K562 (cell line): ENCODE results near the gene MIEF1. TPM values are rescaled to one million over a fixed set of nuclear protein-coding genes. Genes with fewer than 3 reads are reported as not detected.
A peak's percentile ranks its signal among the peaks of the same experiment; 100 is the strongest.

Experiments used
- ATAC-seq: fragments of 200-7000 bp; cut with Tn5 transposase; 3 replicates; pipeline ENCODE4 v1.9.1; 2020; ENCODE audit warnings: moderate library complexity
- BruUV-seq: library from RNA; stranded (reverse); fragments of 400-500 nt; replicated peaks from 2 replicates; lab custom pipeline; 2021; lab: Mats Ljungman, UMichigan
- CTCF ChIA-PET: fragments of 300-600 bp; formaldehyde crosslinking; extraction: SDS; loops from one replicate; lab custom pipeline; 2021; ENCODE audit warnings: low intra/inter-chr PET ratio; lab: Yijun Ruan, JAX
- POLR2A ChIA-PET: fragments of 300-600, 350-650 bp; sonication (Branson Sonifier 250); formaldehyde crosslinking; extraction: SDS; loops from one replicate; lab custom pipeline; 2021; ENCODE audit warnings: antibody characterized with exemption, inconsistent platforms; lab: Yijun Ruan, JAX
- DNase-seq, 4 experiments: peaks; one replicate each; pipeline versions ENCODE4 v3.0.0 to v3.0.0-alpha.2; 2011 to 2018; ENCODE audit warnings: low spot score in 3 of 4, mixed read lengths in 3 of 4; ENCODE audit errors: extremely low read depth in 1 of 4
- FAIRE-seq: peaks from 2 replicates; lab custom pipeline; 2011; peaks lifted over from hg19 to GRCh38; lab: Jason Lieb, UNC
- H2AFZ ChIP-seq: 2 replicates; pipeline ENCODE4 v1.6.0; 2011; ENCODE audit warnings: low read depth, low read length, control low read depth, inconsistent platforms
- H3K27ac ChIP-seq: fragments of 200-600 bp; 3 replicates; pipeline ENCODE4 v1.8.0; 2011; ENCODE audit warnings: low read depth, mild to moderate bottlenecking, control low read depth, inconsistent platforms, low read length, moderate library complexity, mixed read lengths; ENCODE audit errors: extremely low read depth
- H3K27me3 ChIP-seq, 2 experiments: fragments of 300-600 bp in 1 of 2; 2 replicates in 1 of 2; 3 replicates in 1 of 2; pipeline versions ENCODE4 v1.6.0 to v1.8.0; 2011; ENCODE audit warnings: inconsistent platforms in 2 of 2, low read length in 2 of 2, mild to moderate bottlenecking in 1 of 2, mixed read lengths in 1 of 2, moderate library complexity in 1 of 2; ENCODE audit not compliant: control insufficient read depth in 2 of 2, insufficient read depth in 2 of 2
- H3K36me3 ChIP-seq: fragments of 300-600 bp; 3 replicates; pipeline ENCODE4 v1.8.0; 2011; ENCODE audit warnings: mild to moderate bottlenecking, low read length, inconsistent platforms; ENCODE audit not compliant: control insufficient read depth, insufficient read depth
- H3K4me1 ChIP-seq, 2 experiments: fragments of 200-600 bp in 1 of 2; replicated peaks in 1 of 2; 2 replicates in 1 of 2; 3 replicates in 1 of 2; pipeline versions ENCODE4 v1.5.1 to v1.8.0; 2011; ENCODE audit warnings: inconsistent platforms in 2 of 2, low read length in 2 of 2, mild to moderate bottlenecking in 1 of 2, mixed read lengths in 1 of 2, moderate library complexity in 1 of 2; ENCODE audit not compliant: control insufficient read depth in 2 of 2, insufficient read depth in 2 of 2
- H3K4me2 ChIP-seq: 2 replicates; pipeline ENCODE4 v1.6.1; 2011; ENCODE audit warnings: low read length, control low read depth, inconsistent platforms, mixed read lengths; ENCODE audit not compliant: insufficient read depth
- H3K4me3 ChIP-seq: fragments of 200-600 bp; sonication (generic), shearing (Covaris generic); 2 replicates; pipeline ENCODE4 v1.5.1; 2016; ENCODE audit warnings: control low read depth, inconsistent platforms
- H3K79me2 ChIP-seq: fragments of 200-600 bp; 3 replicates; pipeline ENCODE4 v1.8.0; 2011; ENCODE audit warnings: low read length, inconsistent platforms; ENCODE audit not compliant: control insufficient read depth, insufficient read depth
- H3K9ac ChIP-seq, 2 experiments: 2 replicates each; pipeline versions ENCODE4 v1.6.0 to v1.6.1; 2011; ENCODE audit warnings: low read depth in 2 of 2, low read length in 2 of 2, control low read depth in 1 of 2, inconsistent platforms in 1 of 2, mild to moderate bottlenecking in 1 of 2, mixed read lengths in 1 of 2; ENCODE audit not compliant: insufficient read depth in 1 of 2
- H3K9me1 ChIP-seq: one replicate; pipeline ENCODE4 v1.6.0; 2011; ENCODE audit warnings: inconsistent platforms, mild to moderate bottlenecking, low read length, moderate library complexity; ENCODE audit not compliant: control insufficient read depth, insufficient read depth
- H3K9me3 ChIP-seq: replicated peaks from 2 replicates; pipeline ENCODE4 v1.5.1; 2011; ENCODE audit warnings: low read depth, low read length, inconsistent platforms; ENCODE audit not compliant: control insufficient read depth, insufficient read depth
- H4K20me1 ChIP-seq: replicated peaks from 2 replicates; pipeline ENCODE4 v1.6.1; 2011; ENCODE audit warnings: low read length, inconsistent platforms, mixed read lengths; ENCODE audit not compliant: control insufficient read depth, insufficient read depth
- FIP1L1 ChIP-seq: fragments of 200-400 bp; formaldehyde crosslinking; IDR thresholded peaks from 2 replicates; pipeline ENCODE4 v1.6.1; 2018; ENCODE audit warnings: mild to moderate bottlenecking, low read depth, low read length; ENCODE audit not compliant: poor library complexity, severe bottlenecking
- HEY1 ChIP-seq: fragments of 250-450 bp; sonication (Bioruptor Pico); IDR thresholded peaks from 2 replicates; pipeline ENCODE4 v1.5.0; 2020; ENCODE audit warnings: mild to moderate bottlenecking, moderate library complexity, borderline replicate concordance
- MAFG ChIP-seq: fragments of 450-650 bp; conservative IDR thresholded peaks from 2 replicates; pipeline ENCODE4 v1.6.1; 2016; ENCODE audit warnings: missing genetic modification characterization, missing compliant biosample characterization
- RBFOX2 ChIP-seq: fragments of 200-400 bp; formaldehyde crosslinking; IDR thresholded peaks from 2 replicates; pipeline ENCODE4 v1.6.1; 2017; ENCODE audit warnings: low read depth, mild to moderate bottlenecking, low read length, moderate library complexity
- WGBS: fragments of 100-300 bp; shearing (Covaris generic); methylation state at CpG from one replicate; pipeline ENCODE4 v1.1.6; 2016; ENCODE audit warnings: low coverage, mixed read lengths; ENCODE audit not compliant: insufficient coverage; ENCODE audit errors: missing lambda C conversion rate; 5-methylcytosine and 5-hydroxymethylcytosine counted together
- in situ Hi-C: fragments of 300-500 bp; cut with MboI; formaldehyde crosslinking; loops from 4 replicates; pipeline ENCODE4 v1.15.0; 2018; ENCODE audit warnings: inconsistent platforms, mixed read lengths
- intact Hi-C: fragments of 100-400 bp; cut with micrococcal nuclease; formaldehyde crosslinking; loops from 2 replicates; pipeline ENCODE4 v1.14.2; 2022
- polyA plus RNA-seq, 8 experiments: library from polyadenylated mRNA; depleted of rRNA in 4 of 8; stranded (reverse) in 5 of 8; unstranded in 3 of 8; fragments of >200 nt; fragmentation: Nextera tagmentation in 2 of 8; fragmentation: Illumina TruSeq in 1 of 8; extraction: Ambion mirVana in 2 of 8; extraction: Trizol in 1 of 8; gene quantifications; 2 replicates each; pipeline versions ENCODE4 v1.2.1 to v1.2.3, GENCODE V29; 2011 to 2014; ENCODE audit warnings: inconsistent platforms in 1 of 8, missing spikeins in 1 of 8
- total RNA-seq, 7 experiments: library from RNA; depleted of rRNA in 6 of 7; stranded (reverse); fragments of >200 nt in 6 of 7; fragmentation: Illumina TruSeq in 2 of 7; extraction: Trizol in 2 of 7; gene quantifications; 2 replicates each; pipeline versions ENCODE4 v1.2.1 to v1.2.3, GENCODE V29; 2011 to 2021; ENCODE audit warnings: low replicate concordance in 1 of 7

MIEF1 gene
- total and polyA plus RNA-seq, 9 of the 15 experiments (the other 6 are each of a cell fraction or from before 2014, with no cell fraction given) = 10.9 to 51.8 (median 25.5) TPM

DNA sequence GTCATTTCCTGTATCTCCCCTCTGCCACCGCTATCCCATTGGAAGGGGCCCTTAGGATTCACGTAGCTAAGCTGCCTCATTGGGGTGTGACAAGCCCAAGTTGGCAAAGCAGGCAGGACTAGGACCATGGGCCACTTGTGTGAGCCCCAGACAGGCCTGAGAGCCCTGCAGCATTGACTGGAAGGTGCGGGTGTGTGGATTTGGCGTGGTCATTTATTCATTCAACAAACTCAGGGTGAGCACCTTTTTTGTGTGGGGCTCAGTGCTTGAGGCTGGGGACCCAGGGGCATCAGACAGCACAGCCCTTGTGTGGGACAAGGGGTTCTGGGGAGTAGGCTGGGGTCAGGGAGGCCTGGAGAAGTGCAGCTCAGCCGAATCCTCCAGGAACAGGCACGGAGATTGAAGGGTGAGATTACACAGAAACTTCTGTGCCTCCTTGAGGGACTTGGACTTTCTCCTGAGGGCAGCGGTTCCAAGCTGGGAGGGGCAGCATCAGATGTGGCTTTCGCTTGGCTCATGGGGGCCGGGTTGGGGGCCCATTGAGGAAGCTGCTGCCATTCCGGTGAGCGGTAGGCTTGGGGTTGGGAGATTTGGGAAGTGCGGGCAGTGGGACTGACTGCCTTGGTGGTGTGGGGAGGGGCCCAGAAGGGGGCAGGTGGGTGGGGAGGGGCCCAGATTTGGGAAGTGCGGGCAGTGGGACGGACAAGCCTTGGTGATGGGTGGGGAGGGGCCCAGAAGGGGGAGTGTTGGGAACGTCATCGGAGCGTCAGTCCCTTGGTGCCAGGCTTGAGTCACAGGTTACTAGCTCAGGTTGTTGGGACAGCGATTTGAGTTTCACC lies 33.4 kb upstream of the MIEF1 start:
- Histone ChIP-seq H2AFZ (no peak overlapping the region), H3K4me1 (peaks cover 63 to 95% of the 10 kb centered on the region in 2 experiments), H3K27me3 (no peaks in the 10 kb centered on the region), H3K36me3 (no peaks in the 10 kb centered on the region), H3K9ac (peak overlapping the region in 1 of 2 experiments; percentile 67; a peak in 2 of 4 replicates), H3K9me3 (no peaks in the 10 kb centered on the region), H3K4me2 (no peak overlapping the region), H3K9me1 (no peaks in the 10 kb centered on the region), H3K4me3 (no peak overlapping the region), H4K20me1 (no peaks in the 10 kb centered on the region), H3K27ac (no peak overlapping the region), H3K79me2 (peaks cover 54% of the 10 kb centered on the region)
- DNase-seq (no peak), FAIRE-seq (no peak), ATAC-seq (no peak)
- POLR2A ChIA-PET = interaction anchor here (0.7 to 2.6 kb wide), 6 partner anchors 8 to 1956 kb away, joined by 3 to 11 read pairs (median 3); partner anchors contain the start of gene RPL3
- CTCF ChIA-PET = no interaction called here
- TF ChIP-seq HEY1 (no peak), FIP1L1 (no peak)
- in situ Hi-C loops = no loop called here
- intact Hi-C loops = no loop called here
- WGBS = 95% methylated on average over 7 of the region's 18 CpGs
- BruUV-seq = no TSS peak

DNA sequence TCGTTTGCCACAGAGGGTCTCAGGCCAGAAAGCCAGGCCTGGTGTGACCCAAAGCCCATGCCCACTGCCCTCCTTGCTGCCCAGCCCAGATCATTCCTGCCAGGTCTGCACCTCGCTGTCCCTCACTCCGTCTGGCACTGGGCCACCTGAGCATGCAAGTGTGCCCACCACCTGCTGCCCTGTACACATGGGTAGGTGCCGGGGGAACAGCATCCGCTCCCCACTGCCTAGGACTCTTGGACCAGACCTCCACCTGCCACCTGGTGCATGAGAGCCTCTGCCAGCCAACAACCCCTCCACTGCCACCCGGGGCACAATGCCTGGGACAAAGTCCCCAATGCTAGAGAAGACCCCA lies 32.8 kb upstream of the MIEF1 start:
- intact Hi-C loops = no loop called here
- Histone ChIP-seq H2AFZ (no peak overlapping the region), H3K36me3 (no peaks in the 10 kb centered on the region), H3K27me3 (no peaks in the 10 kb centered on the region), H3K9ac (peak overlapping the region in 1 of 2 experiments; percentile 84; a peak in 2 of 4 replicates), H3K4me3 (no peak overlapping the region), H3K27ac (no peak overlapping the region), H3K4me1 (peaks cover 64 to 95% of the 10 kb centered on the region in 2 experiments), H3K9me1 (no peaks in the 10 kb centered on the region), H3K79me2 (peaks cover 54% of the 10 kb centered on the region), H3K9me3 (no peaks in the 10 kb centered on the region), H4K20me1 (no peaks in the 10 kb centered on the region), H3K4me2 (no peak overlapping the region)
- in situ Hi-C loops = no loop called here
- CTCF ChIA-PET = no interaction called here
- no TSS peak for BruUV-seq
- no peak for DNase-seq
- 95% methylated on average over 5 of the region's 6 CpGs for WGBS
- POLR2A ChIA-PET = interaction anchor here (0.7 to 2.6 kb wide), 3 partner anchors 9 to 1957 kb away, joined by 3 to 11 read pairs (median 3); partner anchors contain the start of gene RPL3
- no peak for FAIRE-seq
- ATAC-seq = no peak
- no peak for TF ChIP-seq MAFG (tag)
- 0 out of 2 replicates have a peak, but pooled peaks have one; percentile 5 for TF ChIP-seq RBFOX2
